Keratinocyte (primary cell): ENCODE data around the gene RGPD3.

ENCODE experiments used
- EZH2 ChIP-seq: IDR thresholded peaks from one replicate; pipeline ENCODE4 v1.6.1; 2012; ENCODE audit warnings: inconsistent platforms, mild to moderate bottlenecking, low read length, moderate library complexity
- TF ChIP-seq, protein P1 (sequence below), 3 experiments: IDR thresholded peaks in 1 of 3; conservative IDR thresholded peaks in 1 of 3; optimal IDR thresholded peaks in 1 of 3; 2 replicates in 2 of 3; 3 replicates in 1 of 3; pipeline versions ENCODE3 to v1.5.1; 2011; ENCODE audit warnings: low read length in 3 of 3, mild to moderate bottlenecking in 3 of 3, moderate library complexity in 2 of 3, control low read depth in 1 of 3, inconsistent platforms in 1 of 3; ENCODE audit not compliant: insufficient read depth in 2 of 3; ENCODE audit errors: extremely low read depth in 1 of 3

DNA sequence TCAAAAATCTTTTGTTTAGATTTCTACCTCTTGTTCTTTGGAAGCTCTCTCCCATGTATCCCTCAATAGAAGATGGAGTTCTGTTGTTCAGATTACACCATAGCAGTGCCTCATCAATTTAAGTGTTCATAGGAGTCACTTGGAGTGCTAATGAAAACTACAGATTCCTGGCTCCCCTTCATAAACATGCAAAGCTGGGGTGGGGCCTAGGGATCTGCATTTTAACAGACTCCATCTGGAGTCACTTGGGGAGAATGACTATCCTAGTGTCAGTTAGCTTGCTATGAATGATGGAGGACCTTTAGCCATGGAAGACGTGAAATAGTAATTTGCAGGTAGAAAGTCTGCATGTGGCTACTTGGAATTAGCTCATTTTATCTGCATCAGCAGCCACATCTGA is 105.4 kb downstream of the RGPD3 start:
- TF ChIP-seq, protein P1, sequence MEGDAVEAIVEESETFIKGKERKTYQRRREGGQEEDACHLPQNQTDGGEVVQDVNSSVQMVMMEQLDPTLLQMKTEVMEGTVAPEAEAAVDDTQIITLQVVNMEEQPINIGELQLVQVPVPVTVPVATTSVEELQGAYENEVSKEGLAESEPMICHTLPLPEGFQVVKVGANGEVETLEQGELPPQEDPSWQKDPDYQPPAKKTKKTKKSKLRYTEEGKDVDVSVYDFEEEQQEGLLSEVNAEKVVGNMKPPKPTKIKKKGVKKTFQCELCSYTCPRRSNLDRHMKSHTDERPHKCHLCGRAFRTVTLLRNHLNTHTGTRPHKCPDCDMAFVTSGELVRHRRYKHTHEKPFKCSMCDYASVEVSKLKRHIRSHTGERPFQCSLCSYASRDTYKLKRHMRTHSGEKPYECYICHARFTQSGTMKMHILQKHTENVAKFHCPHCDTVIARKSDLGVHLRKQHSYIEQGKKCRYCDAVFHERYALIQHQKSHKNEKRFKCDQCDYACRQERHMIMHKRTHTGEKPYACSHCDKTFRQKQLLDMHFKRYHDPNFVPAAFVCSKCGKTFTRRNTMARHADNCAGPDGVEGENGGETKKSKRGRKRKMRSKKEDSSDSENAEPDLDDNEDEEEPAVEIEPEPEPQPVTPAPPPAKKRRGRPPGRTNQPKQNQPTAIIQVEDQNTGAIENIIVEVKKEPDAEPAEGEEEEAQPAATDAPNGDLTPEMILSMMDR (optimal IDR thresholded peaks at IDR 0.05 in 1 of 3, IDR thresholded peaks at IDR 0.05 in 1 of 3, conservative IDR thresholded peaks at IDR 0.05 in 1 of 3; ENCODE audit: extremely low read depth in 1 of 3, insufficient read depth in 2 of 3, low read length in 3 of 3) = no peak
- no peak for TF ChIP-seq EZH2
